GM21381 (cell line): ENCODE data around the gene GRIN2D.

Source experiments
- ATAC-seq: cut with Tn5 transposase; IDR thresholded peaks from one replicate; pipeline ENCODE4 v1.9.1; 2021; ENCODE audit warnings: mild to moderate bottlenecking, moderate library complexity; ENCODE audit not compliant: unreplicated experiment

GRIN2D gene

DNA sequence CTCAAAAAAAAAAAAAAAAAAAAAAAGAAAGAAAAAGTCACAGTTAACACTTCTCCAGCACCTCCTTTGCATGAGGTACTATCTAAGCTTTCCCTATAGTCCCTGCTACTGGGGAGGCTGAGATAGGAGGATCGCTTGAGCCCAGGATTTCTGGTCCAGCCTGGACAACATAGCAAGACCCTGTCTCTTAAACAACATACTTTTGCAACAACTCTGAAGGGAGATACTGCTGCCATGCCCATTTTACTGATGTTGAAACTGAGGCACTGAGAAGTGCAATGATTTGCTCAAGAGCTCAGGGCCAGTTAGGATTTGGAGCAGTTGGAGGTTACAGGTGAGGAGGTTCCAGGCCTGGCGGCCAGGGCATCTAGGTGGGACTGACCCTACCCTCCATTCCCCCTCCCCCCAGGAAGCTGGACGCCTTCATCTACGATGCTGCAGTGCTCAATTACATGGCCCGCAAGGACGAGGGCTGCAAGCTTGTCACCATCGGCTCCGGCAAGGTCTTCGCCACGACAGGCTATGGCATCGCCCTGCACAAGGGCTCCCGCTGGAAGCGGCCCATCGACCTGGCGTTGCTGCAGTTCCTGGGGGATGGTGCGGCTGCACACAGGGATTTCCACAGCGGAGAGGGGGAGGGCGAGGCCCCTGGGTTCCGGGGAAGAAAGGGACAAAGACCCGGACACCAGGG, 48.0 kb downstream of the GRIN2D start:
- ATAC-seq, result no peak

DNA sequence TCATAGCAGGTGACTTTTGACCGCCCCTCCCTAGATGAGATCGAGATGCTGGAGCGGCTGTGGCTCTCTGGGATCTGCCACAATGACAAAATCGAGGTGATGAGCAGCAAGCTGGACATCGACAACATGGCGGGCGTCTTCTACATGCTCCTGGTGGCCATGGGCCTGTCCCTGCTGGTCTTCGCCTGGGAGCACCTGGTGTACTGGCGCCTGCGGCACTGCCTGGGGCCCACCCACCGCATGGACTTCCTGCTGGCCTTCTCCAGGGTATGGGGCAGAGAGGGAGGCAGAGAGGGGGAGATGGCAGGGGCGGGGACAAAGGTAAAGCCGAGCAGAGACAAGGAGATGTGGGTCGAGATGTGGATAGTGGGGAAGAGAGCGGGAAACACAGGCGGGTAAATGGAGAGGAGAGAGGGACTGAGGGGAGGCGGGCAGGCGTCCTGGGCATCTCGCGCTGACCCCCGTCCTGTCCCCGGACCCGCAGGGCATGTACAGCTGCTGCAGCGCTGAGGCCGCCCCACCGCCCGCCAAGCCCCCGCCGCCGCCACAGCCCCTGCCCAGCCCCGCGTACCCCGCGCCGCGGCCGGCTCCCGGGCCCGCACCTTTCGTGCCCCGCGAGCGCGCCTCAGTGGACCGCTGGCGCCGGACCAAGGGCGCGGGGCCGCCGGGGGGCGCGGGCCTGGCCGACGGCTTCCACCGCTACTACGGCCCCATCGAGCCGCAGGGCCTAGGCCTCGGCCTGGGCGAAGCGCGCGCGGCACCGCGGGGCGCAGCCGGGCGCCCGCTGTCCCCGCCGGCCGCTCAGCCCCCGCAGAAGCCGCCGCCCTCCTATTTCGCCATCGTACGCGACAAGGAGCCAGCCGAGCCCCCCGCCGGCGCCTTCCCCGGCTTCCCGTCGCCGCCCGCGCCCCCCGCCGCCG, 48.9 kb downstream of the GRIN2D start:
- no peak for ATAC-seq

DNA sequence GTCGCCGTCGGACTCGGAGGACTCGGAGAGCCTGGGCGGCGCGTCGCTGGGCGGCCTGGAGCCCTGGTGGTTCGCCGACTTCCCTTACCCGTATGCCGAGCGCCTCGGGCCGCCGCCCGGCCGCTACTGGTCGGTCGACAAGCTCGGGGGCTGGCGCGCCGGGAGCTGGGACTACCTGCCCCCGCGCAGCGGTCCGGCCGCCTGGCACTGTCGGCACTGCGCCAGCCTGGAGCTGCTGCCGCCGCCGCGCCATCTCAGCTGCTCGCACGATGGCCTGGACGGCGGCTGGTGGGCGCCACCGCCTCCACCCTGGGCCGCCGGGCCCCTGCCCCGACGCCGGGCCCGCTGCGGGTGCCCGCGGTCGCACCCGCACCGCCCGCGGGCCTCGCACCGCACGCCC, 49.8 kb downstream of the GRIN2D start:
- no peak for ATAC-seq
